A673 (cell line): ENCODE results near the gene THSD4. TPM values are rescaled to one million over a fixed set of nuclear protein-coding genes. Genes with fewer than 3 reads are reported as not detected.
A peak's percentile ranks its signal among the peaks of the same experiment; 100 is the strongest.

Source experiments
- BruUV-seq: library from RNA; stranded (reverse); fragments of 400-500 nt; replicated peaks from 2 replicates; lab custom pipeline; 2021; lab: Mats Ljungman, UMichigan
- CTCF ChIA-PET: fragments of 300-600 bp; sonication (Branson Sonifier 250); formaldehyde crosslinking; loops from one replicate; lab custom pipeline; 2022; ENCODE audit warnings: antibody characterized with exemption; lab: Charles Lee
- POLR2A ChIA-PET: fragments of 300-600 bp; sonication (Branson Sonifier 250); formaldehyde crosslinking; loops from one replicate; lab custom pipeline; 2022; ENCODE audit warnings: antibody characterized with exemption; ENCODE audit not compliant: low non-redundant PET; lab: Charles Lee
- DNase-seq: peaks from one replicate; pipeline ENCODE4 v3.0.0-alpha.2; 2015; ENCODE audit warnings: low spot score
- H3K27ac ChIP-seq: fragments of 200-600 bp; sonication (generic); 2 replicates; pipeline ENCODE4 v1.5.1; 2016; ENCODE audit warnings: mixed run types, low read depth, mild to moderate bottlenecking, mixed read lengths, antibody characterized with exemption, low read length; ENCODE audit not compliant: poor library complexity, severe bottlenecking
- H3K27me3 ChIP-seq: fragments of 200-600 bp; sonication (generic); replicated peaks from 2 replicates; pipeline ENCODE4 v1.6.1; 2017; ENCODE audit warnings: mixed run types, low read depth, mild to moderate bottlenecking, mixed read lengths, antibody characterized with exemption, low read length; ENCODE audit not compliant: insufficient read depth, poor library complexity
- H3K36me3 ChIP-seq: fragments of 200-600 bp; sonication (generic); 2 replicates; pipeline ENCODE4 v1.6.1; 2016; ENCODE audit warnings: mixed run types, mild to moderate bottlenecking, mixed read lengths, antibody characterized with exemption, low read length; ENCODE audit not compliant: insufficient read depth, poor library complexity, severe bottlenecking
- H3K4me1 ChIP-seq: fragments of 200-600 bp; sonication (generic); 2 replicates; pipeline ENCODE4 v1.6.1; 2017; ENCODE audit warnings: mixed run types, mild to moderate bottlenecking, mixed read lengths, antibody characterized with exemption, low read length; ENCODE audit not compliant: insufficient read depth, poor library complexity, severe bottlenecking
- H3K4me3 ChIP-seq: fragments of 200-600 bp; sonication (generic); 2 replicates; pipeline ENCODE4 v1.5.1; 2016; ENCODE audit warnings: low read depth, mixed run types, mild to moderate bottlenecking, mixed read lengths, low read length; ENCODE audit not compliant: poor library complexity, severe bottlenecking
- H3K9me3 ChIP-seq: fragments of 200-600 bp; sonication (generic); 2 replicates; pipeline ENCODE4 v1.6.1; 2016; ENCODE audit warnings: mixed run types, low read depth, mild to moderate bottlenecking, mixed read lengths, antibody characterized with exemption, low read length; ENCODE audit not compliant: poor library complexity, severe bottlenecking
- EZH2 ChIP-seq: fragments of 200-600 bp; sonication (generic); IDR thresholded peaks from 2 replicates; pipeline ENCODE4 v1.6.1; 2017; ENCODE audit warnings: borderline replicate concordance, low read depth, mild to moderate bottlenecking, mixed read lengths, antibody characterized with exemption, low read length; ENCODE audit not compliant: poor library complexity, severe bottlenecking
- intact Hi-C: fragments of 100-400 bp; cut with micrococcal nuclease; formaldehyde crosslinking; loops from one replicate; pipeline ENCODE4 v1.10.0; 2022; ENCODE audit not compliant: unreplicated experiment
- total RNA-seq: library from RNA; stranded (reverse); gene quantifications from 2 replicates; pipeline ENCODE4 v1.2.3, GENCODE V29; 2021
- TF ChIP-seq, protein P1 (sequence below): fragments of 300-800, 200-600 bp; sonication (generic); conservative IDR thresholded peaks from 2 replicates; pipeline ENCODE4 v1.5.1; 2017; ENCODE audit warnings: low read depth, mild to moderate bottlenecking, antibody characterized with exemption, low read length, moderate library complexity, mixed read lengths

The THSD4 gene
- total RNA-seq, 1 experiment from 2014 or later, result 2.4 TPM

DNA sequence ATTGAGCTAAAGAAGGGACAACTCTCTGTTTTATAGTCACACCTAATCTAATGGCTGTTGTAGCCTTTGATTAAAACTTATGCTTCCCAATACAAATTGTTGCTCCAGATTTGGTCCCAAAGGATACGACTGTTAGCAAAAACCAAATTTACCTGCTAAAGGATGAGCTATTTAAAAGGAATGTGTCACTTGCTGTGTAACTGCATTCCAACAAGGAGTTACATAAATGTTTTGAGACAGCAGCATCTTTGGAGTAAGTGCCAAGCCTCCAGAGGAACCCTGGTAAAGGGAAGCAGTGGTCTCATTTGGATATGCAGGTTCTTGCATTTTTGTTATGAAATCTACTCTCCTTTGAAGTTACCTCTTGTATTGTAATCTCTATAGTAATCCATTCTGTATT lies 233.3 kb downstream of the THSD4 start:
- POLR2A ChIA-PET, result no interaction called here
- BruUV-seq, result no TSS peak
- Histone ChIP-seq H3K4me3 (no peak overlapping the region), H3K4me1 (peaks cover 11% of the 10 kb centered on the region), H3K9me3 (no peaks in the 10 kb centered on the region), H3K27ac (no peak overlapping the region), H3K27me3 (no peaks in the 10 kb centered on the region), H3K36me3 (no peaks in the 10 kb centered on the region)
- intact Hi-C loops, result no loop called here
- TF ChIP-seq, protein P1, sequence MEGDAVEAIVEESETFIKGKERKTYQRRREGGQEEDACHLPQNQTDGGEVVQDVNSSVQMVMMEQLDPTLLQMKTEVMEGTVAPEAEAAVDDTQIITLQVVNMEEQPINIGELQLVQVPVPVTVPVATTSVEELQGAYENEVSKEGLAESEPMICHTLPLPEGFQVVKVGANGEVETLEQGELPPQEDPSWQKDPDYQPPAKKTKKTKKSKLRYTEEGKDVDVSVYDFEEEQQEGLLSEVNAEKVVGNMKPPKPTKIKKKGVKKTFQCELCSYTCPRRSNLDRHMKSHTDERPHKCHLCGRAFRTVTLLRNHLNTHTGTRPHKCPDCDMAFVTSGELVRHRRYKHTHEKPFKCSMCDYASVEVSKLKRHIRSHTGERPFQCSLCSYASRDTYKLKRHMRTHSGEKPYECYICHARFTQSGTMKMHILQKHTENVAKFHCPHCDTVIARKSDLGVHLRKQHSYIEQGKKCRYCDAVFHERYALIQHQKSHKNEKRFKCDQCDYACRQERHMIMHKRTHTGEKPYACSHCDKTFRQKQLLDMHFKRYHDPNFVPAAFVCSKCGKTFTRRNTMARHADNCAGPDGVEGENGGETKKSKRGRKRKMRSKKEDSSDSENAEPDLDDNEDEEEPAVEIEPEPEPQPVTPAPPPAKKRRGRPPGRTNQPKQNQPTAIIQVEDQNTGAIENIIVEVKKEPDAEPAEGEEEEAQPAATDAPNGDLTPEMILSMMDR, result no peak
- no peak for TF ChIP-seq EZH2
- CTCF ChIA-PET, result no interaction called here
- no peak for DNase-seq

DNA sequence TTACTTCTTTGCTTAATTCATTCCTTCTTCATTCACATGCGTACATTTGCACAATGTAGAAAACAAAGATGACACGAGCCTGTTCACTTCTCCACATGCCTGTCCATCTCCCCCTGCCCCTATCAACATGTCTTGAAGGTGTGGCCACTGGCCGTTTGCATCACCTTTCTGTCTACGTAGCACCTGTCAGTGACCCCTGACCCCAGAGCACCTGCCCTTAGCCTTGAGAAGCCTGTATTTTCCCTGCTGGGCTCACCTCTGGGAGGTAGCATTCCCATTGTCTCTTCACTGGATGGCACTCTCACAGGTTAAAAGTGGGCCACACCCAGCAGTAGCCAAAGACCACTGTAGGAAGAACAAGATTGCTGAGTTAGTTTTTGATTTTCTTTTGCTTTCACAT lies 234.1 kb downstream of the THSD4 start:
- ChIA-PET POLR2A (no interaction called here), CTCF (no interaction called here)
- H3K4me1 ChIP-seq, result peaks cover 11% of the 10 kb centered on the region

DNA sequence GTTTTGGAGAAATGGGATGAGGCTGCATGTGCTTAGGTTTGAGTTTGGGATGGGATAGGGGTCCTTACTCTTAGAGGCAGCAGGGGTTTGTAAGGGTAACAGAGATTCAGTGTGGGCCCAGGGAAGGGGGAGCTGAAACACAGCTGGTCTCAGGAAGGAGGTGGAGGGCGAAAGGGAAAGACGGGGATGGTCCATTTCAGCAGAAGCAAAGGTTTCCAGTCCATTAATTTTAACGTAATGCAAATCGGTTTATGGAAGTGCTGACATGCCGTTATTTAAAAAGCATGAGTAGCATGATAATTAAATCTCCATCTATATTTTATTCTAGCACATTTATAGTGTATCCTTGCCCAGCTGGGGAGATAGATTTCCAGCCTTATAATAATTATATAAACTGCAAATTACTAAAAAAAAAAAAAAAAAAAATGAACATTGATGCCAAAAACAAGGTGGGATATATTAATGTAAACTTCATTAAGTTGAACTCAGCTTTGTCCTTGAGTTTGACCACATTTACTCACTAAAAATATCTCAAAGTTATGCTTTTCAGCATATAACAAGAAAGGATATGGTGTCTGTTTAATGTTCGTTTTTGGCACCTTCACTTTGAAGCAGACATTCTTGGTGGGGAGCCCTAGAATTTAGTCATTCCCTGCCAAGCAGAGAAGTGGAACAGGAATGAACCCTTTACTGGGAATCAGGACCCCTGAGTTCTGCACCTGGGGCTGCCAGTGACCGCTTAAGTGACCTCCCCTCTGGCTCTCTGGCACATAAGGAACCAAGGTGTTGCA lies 234.7 kb downstream of the THSD4 start:
- ChIA-PET POLR2A (no interaction called here), CTCF (interaction anchor here (0.6 kb wide), 1 partner anchor 394 kb away, joined by 8 read pairs; no protein-coding TSS in a partner anchor)
- Histone ChIP-seq H3K9me3 (no peaks in the 10 kb centered on the region), H3K36me3 (no peaks in the 10 kb centered on the region), H3K27ac (no peak overlapping the region), H3K4me1 (peaks cover 11% of the 10 kb centered on the region), H3K27me3 (no peaks in the 10 kb centered on the region), H3K4me3 (no peak overlapping the region)
- intact Hi-C loops, result no loop called here
- TF ChIP-seq, protein P1, result no peak
- TF ChIP-seq EZH2, result no peak
- DNase-seq, result peak; percentile 8
- no TSS peak for BruUV-seq

More for the DNA sequence above, 234.1 kb downstream of the THSD4 start:
- intact Hi-C loops, result no loop called here
- TF ChIP-seq EZH2, result no peak
- TF ChIP-seq, protein P1, result no peak
- no peaks in the 10 kb centered on the region for H3K9me3 ChIP-seq
- no TSS peak for BruUV-seq
- H3K27me3 ChIP-seq, result no peaks in the 10 kb centered on the region
- no peak overlapping the region for H3K27ac ChIP-seq
- DNase-seq, result no peak
- H3K4me3 ChIP-seq, result no peak overlapping the region
- H3K36me3 ChIP-seq, result no peaks in the 10 kb centered on the region
